Transverse colon (tissue), 4 donors: ENCODE results near the gene NCAPD3. TPM values are rescaled to one million over a fixed set of nuclear protein-coding genes. Genes with fewer than 3 reads are reported as not detected.
"Not testable (repeated sequence)": the region's sequence is repeated elsewhere in the genome, so short reads cannot be mapped to it uniquely, and the experiment has no call there.

Experiments used
- DNase-seq: peaks from one replicate; pipeline ENCODE4 v3.0.0-alpha.2; 2019
- H3K27ac ChIP-seq, 4 donors: fragments of 200-600 bp; sonication (generic); 2 replicates each; pipeline ENCODE4 v1.5.1; 2016 to 2018; ENCODE audit warnings: inconsistent platforms in 4 of 4
- H3K27me3 ChIP-seq: fragments of 200-600 bp; sonication (generic); 2 replicates; pipeline ENCODE4 v1.5.1; 2017; ENCODE audit warnings: inconsistent platforms
- H3K36me3 ChIP-seq, 4 donors: fragments of 200-600 bp; sonication (generic); 2 replicates each; pipeline ENCODE4 v1.5.1; 2017 to 2019; ENCODE audit warnings: inconsistent platforms in 4 of 4
- H3K4me1 ChIP-seq, 4 donors: fragments of 200-600 bp; sonication (generic); 2 replicates each; pipeline ENCODE4 v1.5.1; 2017 to 2020; ENCODE audit warnings: inconsistent platforms in 4 of 4
- H3K4me3 ChIP-seq, 4 donors: fragments of 200-600 bp; sonication (generic); 1 replicate in 1 of 4; 2 replicates in 3 of 4; pipeline versions ENCODE4 v1.5.1 to v1.6.1; 2017 to 2019; ENCODE audit warnings: inconsistent platforms in 4 of 4
- H3K9me3 ChIP-seq, 2 donors: fragments of 200-600 bp; sonication (generic); 2 replicates each; pipeline ENCODE4 v1.5.1; 2017 to 2019; ENCODE audit warnings: inconsistent platforms in 2 of 2
- CTCF ChIP-seq, 5 experiments: fragments of 200-600 bp in 3 of 5; fragments of 450-650 bp in 2 of 5; sonication (generic) in 3 of 5; IDR thresholded peaks; 1 replicate in 2 of 5; 2 replicates in 3 of 5; pipeline ENCODE4 v1.5.1; 2016 to 2017; ENCODE audit warnings: antibody characterized with exemption in 5 of 5, inconsistent platforms in 3 of 5, mild to moderate bottlenecking in 2 of 5, moderate library complexity in 1 of 5
- EP300 ChIP-seq: sonication (generic); formaldehyde crosslinking; IDR thresholded peaks from one replicate; pipeline ENCODE4 v1.6.1; 2017; ENCODE audit warnings: antibody characterized with exemption, low read depth
- POLR2A ChIP-seq: fragments of 450-650 bp; IDR thresholded peaks from one replicate; pipeline ENCODE4 v1.6.1; 2016; ENCODE audit warnings: antibody characterized with exemption, mild to moderate bottlenecking, moderate library complexity
- POLR2AphosphoS5 ChIP-seq, 3 donors: sonication (generic); formaldehyde crosslinking; IDR thresholded peaks; one replicate each; pipeline ENCODE4 v1.6.1; 2016; ENCODE audit warnings: antibody characterized with exemption in 3 of 3
- WGBS, 2 donors: methylation state at CpG; one replicate each; pipeline ENCODE4 v1.1.5; 2018; ENCODE audit warnings: low coverage in 1 of 2; 5-methylcytosine and 5-hydroxymethylcytosine counted together
- in situ Hi-C, 4 donors: fragments of 200-750 bp; cut with MboI; loops; one replicate each; pipeline versions ENCODE4 v1.15.0 to v1.15.1; 2017; ENCODE audit warnings: low sequenced_read_pairs in 3 of 4, low pct_ligation_motif_present in 1 of 4, low pct_unique_long_range_greater_than_20kb in 1 of 4
- intact Hi-C: fragments of 100-400 bp; cut with DNase I; formaldehyde crosslinking; loops from one replicate; pipeline ENCODE4 v1.15.1; 2023; ENCODE audit warnings: low total_unique reads
- total RNA-seq, 4 donors: library from RNA; depleted of rRNA; stranded (reverse); fragments of >200 nt; gene quantifications; one replicate each; pipeline ENCODE4 v1.1.0, GENCODE V29; 2016

NCAPD3 gene
- total RNA-seq, 4 donors from 2014 or later: 7.0 to 21.3 (median 13.8) TPM

- Histone ChIP-seq H3K36me3 (peaks cover 0 to 13% (median 5%) of the 10 kb centered on the region in 4 donors), H3K4me1 (no peaks in the 10 kb centered on the region), H3K27me3 (no peaks in the 10 kb centered on the region), H3K9me3 (no peaks in the 10 kb centered on the region), H3K27ac (no peak overlapping the region), H3K4me3 (no peak overlapping the region)
- intact Hi-C loops: no loop called here
- in situ Hi-C loops: no loop called here
- no peak for TF ChIP-seq POLR2A
- no peak for TF ChIP-seq CTCF (IDR thresholded peaks at IDR 0.05)
- TF ChIP-seq POLR2AphosphoS5 (IDR thresholded peaks at IDR 0.05): no peak
- TF ChIP-seq EP300: no peak
- 86 to 95% methylated on average over 3 to 4 of the region's 4 CpGs for WGBS, 2 donors
- no peak for DNase-seq
These were observed 27.0 kb downstream of the NCAPD3 start for GRCh38 chr11:134196756-134197155.

GRCh38 chr11:134188092-134188491, 35.7 kb downstream of the NCAPD3 start:
- H3K27me3 ChIP-seq, H3K4me1 ChIP-seq, H3K4me3 ChIP-seq, in situ Hi-C loops, intact Hi-C loops, H3K27ac ChIP-seq, DNase-seq, H3K9me3 ChIP-seq: not testable (repeated sequence)
- H3K36me3 ChIP-seq: peaks cover 0 to 38% (median 8%) of the 10 kb centered on the region in 4 donors
- 97 to 100% methylated on average over 1 to 8 of the region's 8 CpGs for WGBS, 2 donors

GRCh38 chr11:134181707-134182106, 42.1 kb downstream of the NCAPD3 start:
- intact Hi-C loops: no loop called here

GRCh38 chr11:134178032-134178674, 45.6 kb downstream of the NCAPD3 start:
- Histone ChIP-seq H3K4me3 (no peak overlapping the region), H3K4me1 (no peaks in the 10 kb centered on the region), H3K36me3 (peaks cover 0 to 12% (median 5%) of the 10 kb centered on the region in 4 donors), H3K27me3 (no peaks in the 10 kb centered on the region), H3K27ac (no peak overlapping the region), H3K9me3 (no peaks in the 10 kb centered on the region)
- TF ChIP-seq POLR2A (no peak), CTCF (IDR thresholded peaks at IDR 0.05) (no peak), POLR2AphosphoS5 (IDR thresholded peaks at IDR 0.05) (no peak), EP300 (no peak)
- DNase-seq: no peak
- 78% methylated on average over 2 to 5 of the region's 5 CpGs for WGBS, 2 donors
- in situ Hi-C loops: no loop called here
- intact Hi-C loops: no loop called here

More at GRCh38 chr11:134181707-134182106, 42.1 kb downstream of the NCAPD3 start:
- in situ Hi-C loops: no loop called here
- Histone ChIP-seq H3K27me3 (no peaks in the 10 kb centered on the region), H3K27ac (no peak overlapping the region), H3K4me1 (no peaks in the 10 kb centered on the region), H3K4me3 (no peak overlapping the region), H3K9me3 (no peaks in the 10 kb centered on the region), H3K36me3 (peaks cover 0 to 9% (median 2%) of the 10 kb centered on the region in 4 donors)
- TF ChIP-seq POLR2AphosphoS5 (IDR thresholded peaks at IDR 0.05): no peak
- no peak for TF ChIP-seq CTCF (IDR thresholded peaks at IDR 0.05)
- no peak for TF ChIP-seq POLR2A
- TF ChIP-seq EP300: no peak
- WGBS, 2 donors: 88 to 92% methylated on average over 4 of the region's 4 CpGs
- no peak for DNase-seq

GRCh38 chr11:134176284-134176683, 47.5 kb downstream of the NCAPD3 start:
- TF ChIP-seq EP300 (no peak), CTCF (IDR thresholded peaks at IDR 0.05) (no peak), POLR2A (no peak), POLR2AphosphoS5 (IDR thresholded peaks at IDR 0.05) (no peak)
- DNase-seq: no peak
- no peak overlapping the region for H3K4me3 ChIP-seq
- H3K27me3 ChIP-seq: no peaks in the 10 kb centered on the region
- intact Hi-C loops: no loop called here
- in situ Hi-C loops: no loop called here
- peaks cover 0 to 8% (median 5%) of the 10 kb centered on the region in 4 donors for H3K36me3 ChIP-seq
- H3K27ac ChIP-seq: no peak overlapping the region
- 94 to 95% methylated on average over 10 to 13 of the region's 13 CpGs for WGBS, 2 donors
- no peaks in the 10 kb centered on the region for H3K9me3 ChIP-seq
- no peaks in the 10 kb centered on the region for H3K4me1 ChIP-seq
